GM12874 (cell line): Measurements from ENCODE around the gene TGOLN2.

Source experiments
- CTCF ChIP-seq: IDR thresholded peaks from 2 replicates; pipeline ENCODE4 v1.5.1; 2011; ENCODE audit warnings: low read depth, mild to moderate bottlenecking, control low read depth, low read length, moderate library complexity; ENCODE audit not compliant: insufficient read depth

The TGOLN2 gene

GRCh38 chr2:85283641-85284040, 44.1 kb downstream of the TGOLN2 start:
- TF ChIP-seq CTCF = no peak

- no peak for TF ChIP-seq CTCF
These were observed 44.9 kb downstream of the TGOLN2 start for GRCh38 chr2:85282914-85283313.

- no peak for TF ChIP-seq CTCF
These were observed 46.2 kb downstream of the TGOLN2 start for GRCh38 chr2:85281553-85281952.

GRCh38 chr2:85278361-85278760, 49.4 kb downstream of the TGOLN2 start:
- no peak for TF ChIP-seq CTCF

- TF ChIP-seq CTCF = no peak
These were observed 50.2 kb downstream of the TGOLN2 start for GRCh38 chr2:85277416-85278158.

- no peak for TF ChIP-seq CTCF
These were observed 51.1 kb downstream of the TGOLN2 start for GRCh38 chr2:85276571-85277118.

GRCh38 chr2:85275984-85276540, 51.7 kb downstream of the TGOLN2 start:
- TF ChIP-seq CTCF = no peak
